GM23338 (cell line): ENCODE measurements around the gene ZFYVE27. TPM values are rescaled to one million over a fixed set of nuclear protein-coding genes. Genes with fewer than 3 reads are reported as not detected.

Source experiments
- ATAC-seq: fragments of 200-7000 bp; cut with Tn5 transposase; 3 replicates; pipeline ENCODE4 v1.9.1; 2020
- DNase-seq: peaks from one replicate; pipeline ENCODE4 v3.0.0-alpha.2; 2015; ENCODE audit warnings: low spot score
- H2AFZ ChIP-seq: fragments of 200-600 bp; sonication (generic); 2 replicates; pipeline ENCODE4 v1.8.0; 2016; ENCODE audit warnings: antibody characterized with exemption, mild to moderate bottlenecking, moderate library complexity
- H3F3A ChIP-seq: fragments of 200-600 bp; sonication (generic); replicated peaks from 2 replicates; pipeline ENCODE4 v1.8.0; 2017; ENCODE audit warnings: antibody characterized with exemption, mixed run types, low read depth
- H3K27ac ChIP-seq: fragments of 200-600 bp; sonication (generic); 2 replicates; pipeline ENCODE4 v1.6.1; 2016; ENCODE audit warnings: low read depth
- H3K27me3 ChIP-seq: fragments of 200-600 bp; sonication (generic); 2 replicates; pipeline ENCODE4 v1.8.0; 2016; ENCODE audit warnings: mild to moderate bottlenecking, mixed run types, moderate library complexity; ENCODE audit not compliant: insufficient read depth
- H3K36me3 ChIP-seq: fragments of 200-600 bp; sonication (generic); 2 replicates; pipeline ENCODE4 v1.8.0; 2016; ENCODE audit warnings: mild to moderate bottlenecking; ENCODE audit not compliant: insufficient read depth
- H3K4me1 ChIP-seq: fragments of 200-600 bp; sonication (generic); 2 replicates; pipeline ENCODE4 v1.8.0; 2016; ENCODE audit warnings: mild to moderate bottlenecking, moderate library complexity; ENCODE audit not compliant: insufficient read depth
- H3K4me2 ChIP-seq: fragments of 200-600 bp; sonication (generic); 2 replicates; pipeline ENCODE4 v1.7.1; 2017; ENCODE audit warnings: mixed run types
- H3K4me3 ChIP-seq: fragments of 200-600 bp; sonication (generic); 2 replicates; pipeline ENCODE4 v1.6.1; 2016; ENCODE audit warnings: mixed run types
- H3K79me2 ChIP-seq: fragments of 200-600 bp; sonication (generic); replicated peaks from 2 replicates; pipeline ENCODE4 v1.8.0; 2017; ENCODE audit warnings: mild to moderate bottlenecking; ENCODE audit not compliant: insufficient read depth
- H3K9me2 ChIP-seq: fragments of 200-600 bp; sonication (generic); 2 replicates; pipeline ENCODE4 v1.8.0; 2017; ENCODE audit not compliant: insufficient read depth
- H4K20me1 ChIP-seq: fragments of 200-600 bp; sonication (generic); replicated peaks from 2 replicates; pipeline ENCODE4 v1.8.0; 2017; ENCODE audit warnings: mild to moderate bottlenecking; ENCODE audit not compliant: insufficient read depth
- H3K27ac Mint-ChIP-seq: 2 replicates; pipeline ENCODE4 v1.8.0; 2020; ENCODE audit warnings: inconsistent platforms, mild to moderate bottlenecking, moderate library complexity, mixed read lengths
- H3K27me3 Mint-ChIP-seq: 3 replicates; pipeline ENCODE4 v1.8.0; 2022; ENCODE audit warnings: low read depth, mild to moderate bottlenecking, moderate library complexity, mixed read lengths, inconsistent platforms; ENCODE audit not compliant: insufficient read depth, poor library complexity
- H3K36me3 Mint-ChIP-seq: 3 replicates; pipeline ENCODE4 v1.8.0; 2021; ENCODE audit warnings: low read depth, mild to moderate bottlenecking, inconsistent platforms, moderate library complexity, mixed read lengths
- H3K4me1 Mint-ChIP-seq: 3 replicates; pipeline ENCODE4 v1.8.0; 2020; ENCODE audit warnings: mild to moderate bottlenecking, inconsistent platforms, mixed read lengths
- H3K4me3 Mint-ChIP-seq: 3 replicates; pipeline ENCODE4 v1.8.0; 2021; ENCODE audit warnings: moderate library complexity, mild to moderate bottlenecking, inconsistent platforms, mixed read lengths
- H3K9me3 Mint-ChIP-seq: 3 replicates; pipeline ENCODE4 v1.8.0; 2020; ENCODE audit warnings: moderate library complexity, mild to moderate bottlenecking, inconsistent platforms, mixed read lengths
- CREB1 ChIP-seq: fragments of 250-450 bp; sonication (Bioruptor Pico); IDR thresholded peaks from 2 replicates; pipeline ENCODE4 v1.5.0; 2020; ENCODE audit warnings: low read depth, mild to moderate bottlenecking, moderate library complexity
- CTCF ChIP-seq, 2 experiments: fragments of 200-600 bp in 1 of 2; sonication (generic) in 1 of 2; conservative IDR thresholded peaks; 2 replicates each; pipeline versions ENCODE4 v1.5.1 to v1.6.1; 2016 to 2017; ENCODE audit warnings: antibody characterized with exemption in 2 of 2, low read depth in 2 of 2, mild to moderate bottlenecking in 2 of 2, moderate library complexity in 1 of 2
- ETS1 ChIP-seq: IDR thresholded peaks from 2 replicates; pipeline ENCODE4 v1.6.1; 2016; ENCODE audit warnings: antibody characterized with exemption
- EZH2 ChIP-seq: fragments of 200-600 bp; sonication (generic); IDR thresholded peaks from one replicate; pipeline ENCODE4 v1.8.0; 2017; ENCODE audit warnings: antibody characterized with exemption, mild to moderate bottlenecking, low read depth; ENCODE audit not compliant: unreplicated experiment
- EZH2phosphoT487 ChIP-seq: fragments of 200-600 bp; sonication (generic); IDR thresholded peaks from one replicate; pipeline ENCODE4 v1.8.1; 2018; ENCODE audit warnings: antibody characterized with exemption; ENCODE audit not compliant: unreplicated experiment
- JUNB ChIP-seq: IDR thresholded peaks from one replicate; pipeline ENCODE4 v1.6.1; 2016; ENCODE audit warnings: antibody characterized with exemption; ENCODE audit not compliant: unreplicated experiment
- NANOG ChIP-seq: IDR thresholded peaks from 2 replicates; pipeline ENCODE4 v1.6.1; 2016; ENCODE audit warnings: antibody characterized with exemption, borderline replicate concordance
- POLR2AphosphoS5 ChIP-seq: IDR thresholded peaks from 2 replicates; pipeline ENCODE4 v1.6.1; 2016; ENCODE audit warnings: antibody characterized with exemption, low read depth
- REST ChIP-seq: IDR thresholded peaks from one replicate; pipeline ENCODE4 v1.6.1; 2018; ENCODE audit warnings: antibody characterized with exemption; ENCODE audit not compliant: unreplicated experiment
- STAT1 ChIP-seq: IDR thresholded peaks from one replicate; pipeline ENCODE4 v1.6.1; 2016; ENCODE audit warnings: antibody characterized with exemption; ENCODE audit not compliant: unreplicated experiment
- ZNF114 ChIP-seq: fragments of 250-450 bp; sonication (Bioruptor Pico); IDR thresholded peaks from 2 replicates; pipeline ENCODE4 v1.5.0; 2020; ENCODE audit warnings: mild to moderate bottlenecking, moderate library complexity
- ZNF331 ChIP-seq: fragments of 250-450 bp; sonication (Bioruptor Pico); IDR thresholded peaks from 2 replicates; pipeline ENCODE4 v1.5.0; 2020; ENCODE audit warnings: low read depth, mild to moderate bottlenecking, moderate library complexity
- polyA plus RNA-seq: library from polyadenylated mRNA; unstranded; fragments of >200 nt; fragmentation: Nextera tagmentation; extraction: Ambion mirVana; gene quantifications from 2 replicates; pipeline ENCODE4 v1.2.1, GENCODE V29; 2016
- total RNA-seq: library from RNA; depleted of rRNA; stranded (reverse); fragments of >200 nt; shearing (Covaris generic); gene quantifications from 2 replicates; pipeline ENCODE4 v1.2.3, GENCODE V29; 2014

ZFYVE27 gene
- total and polyA plus RNA-seq, 2 experiments from 2014 or later, result 15.0 to 25.8 TPM

- H3K4me3 ChIP-seq, result no peak overlapping the region
- H3K4me3 Mint-ChIP-seq, result no peak overlapping the region
- DNase-seq, result no peak
These were observed 3.7 kb upstream of the ZFYVE27 start for GRCh38 chr10:97733256-97733655.

GRCh38 chr10:97734021-97734420 lies 2.9 kb upstream of the ZFYVE27 start:
- peaks cover 27% of the 10 kb centered on the region for H3K27me3 ChIP-seq
- ATAC-seq, result no peak
- peaks cover 6% of the 10 kb centered on the region for H3K4me1 ChIP-seq
- H4K20me1 ChIP-seq, result peaks cover 4% of the 10 kb centered on the region; the same call in 1 of the 2 replicates
- no peak overlapping the region for H3K4me2 ChIP-seq
- H3K27ac ChIP-seq, result no peak overlapping the region
- no peak overlapping the region for H3K4me3 ChIP-seq
- H3K36me3 ChIP-seq, result no peaks in the 10 kb centered on the region; the same call in 1 of the 2 replicates
- no peak for DNase-seq
- H2AFZ ChIP-seq, result no peak overlapping the region
- Mint-ChIP-seq H3K4me1 (peaks cover 11% of the 10 kb centered on the region), H3K4me3 (no peak overlapping the region), H3K27ac (no peak overlapping the region), H3K27me3 (peaks cover 29% of the 10 kb centered on the region), H3K36me3 (peaks cover 29% of the 10 kb centered on the region), H3K9me3 (peaks cover 16% of the 10 kb centered on the region)
- peaks cover 10% of the 10 kb centered on the region; the same call in 1 of the 2 replicates for H3K9me2 ChIP-seq
- peaks cover 18% of the 10 kb centered on the region for H3K79me2 ChIP-seq
- H3F3A ChIP-seq, result no peaks in the 10 kb centered on the region
- TF ChIP-seq CTCF (conservative IDR thresholded peaks at IDR 0.05; ENCODE audit: low read depth in 2 of 2) (no peak), ZNF114 (CRISPR knock-in tag) (no peak), EZH2 (no peak), CREB1 (CRISPR knock-in tag) (no peak), ZNF331 (CRISPR knock-in tag) (no peak), EZH2phosphoT487 (no peak), JUNB (no peak), POLR2AphosphoS5 (no peak), STAT1 (no peak)

More at GRCh38 chr10:97733256-97733655, 3.7 kb upstream of the ZFYVE27 start:
- no peak for ATAC-seq
- H3K79me2 ChIP-seq, result peaks cover 11% of the 10 kb centered on the region
- no peaks in the 10 kb centered on the region for H3F3A ChIP-seq
- no peak overlapping the region for H2AFZ ChIP-seq
- Mint-ChIP-seq H3K9me3 (peaks cover 16% of the 10 kb centered on the region), H3K36me3 (peaks cover 24% of the 10 kb centered on the region), H3K4me1 (peaks cover 7% of the 10 kb centered on the region), H3K27me3 (peaks cover 29% of the 10 kb centered on the region), H3K27ac (no peak overlapping the region)
- peaks cover 10% of the 10 kb centered on the region; the same call in 1 of the 2 replicates for H3K9me2 ChIP-seq
- TF ChIP-seq EZH2 (no peak), CREB1 (CRISPR knock-in tag) (no peak), ETS1 (no peak), REST (no peak), NANOG (no peak)
- H4K20me1 ChIP-seq, result 0 out of 2 replicates have a peak, but pooled peaks cover 4% of the 10 kb centered on the region
- no peak overlapping the region for H3K27ac ChIP-seq
- H3K4me2 ChIP-seq, result no peak overlapping the region
- peaks cover 27% of the 10 kb centered on the region for H3K27me3 ChIP-seq
- peaks cover 6% of the 10 kb centered on the region for H3K4me1 ChIP-seq
- no peaks in the 10 kb centered on the region for H3K36me3 ChIP-seq
